Adrenal gland (tissue), 12 donors: ENCODE data around the gene P3H2. TPM values are rescaled to one million over a fixed set of nuclear protein-coding genes. Genes with fewer than 3 reads are reported as not detected.

Source experiments
- DNase-seq, 7 donors: peaks; one replicate each; pipeline ENCODE4 v3.0.0-alpha.2; 2019 to 2020
- H3K27ac ChIP-seq, 5 donors: fragments of 200-600 bp; sonication (generic) in 4 of 5; 1 replicate in 3 of 5; 2 replicates in 2 of 5; pipeline versions ENCODE4 v1.5.1 to v1.8.0; 2016 to 2020; ENCODE audit warnings: mild to moderate bottlenecking in 1 of 5
- H3K27me3 ChIP-seq: fragments of 200-600 bp; 2 replicates; pipeline ENCODE4 v1.8.0; 2021
- H3K36me3 ChIP-seq, 2 donors: fragments of 200-600 bp; replicated peaks in 1 of 2; 1 replicate in 1 of 2; 2 replicates in 1 of 2; pipeline versions ENCODE4 v1.5.1 to v1.8.0; 2018 to 2022
- H3K4me1 ChIP-seq, 2 donors: fragments of 200-600 bp; replicated peaks in 1 of 2; 1 replicate in 1 of 2; 2 replicates in 1 of 2; pipeline versions ENCODE4 v1.5.1 to v1.8.0; 2018 to 2021
- H3K4me3 ChIP-seq, 4 donors: fragments of 200-600 bp; sonication (generic) in 3 of 4; one replicate each; pipeline ENCODE4 v1.5.1; 2016 to 2018
- H3K9me3 ChIP-seq, 3 donors: fragments of 200-600 bp; sonication (generic) in 1 of 3; replicated peaks in 1 of 3; 1 replicate in 2 of 3; 2 replicates in 1 of 3; pipeline versions ENCODE4 v1.5.1 to v1.8.0; 2016 to 2021
- POLR2A ChIP-seq, 2 donors: fragments of 450-650 bp; IDR thresholded peaks; one replicate each; pipeline ENCODE4 v1.6.1; 2017; ENCODE audit warnings: antibody characterized with exemption in 2 of 2, mild to moderate bottlenecking in 2 of 2, moderate library complexity in 1 of 2
- WGBS, 4 donors: extraction: QIAGEN DNeasy Blood & Tissue Kit in 2 of 4; methylation state at CpG; one replicate each; pipeline versions ENCODE4 v1.1.5 to v1.1.7; 2013 to 2017; 5-methylcytosine and 5-hydroxymethylcytosine counted together
- intact Hi-C, 2 donors: fragments of 100-400 bp; cut with DNase I; formaldehyde crosslinking; loops; one replicate each; pipeline versions ENCODE4 v1.14.1 to v1.15.0; 2022 to 2023
- polyA plus RNA-seq, 3 donors: library from polyadenylated mRNA; stranded (reverse); fragments of 200-250 nt in 2 of 3; fragments of 350-450 nt in 1 of 3; fragmentation: Illumina TruSeq in 1 of 3; extraction: RNeasy Lipid Tissue Mini Kit (QIAGEN cat#74804) in 1 of 3; gene quantifications; one replicate each; pipeline ENCODE4 v1.2.3, GENCODE V29; 2013 to 2014
- total RNA-seq, 9 donors: library from RNA; depleted of rRNA in 4 of 9; stranded (reverse); fragments of >200 nt in 4 of 9; fragments of 120-200 nt in 1 of 9; fragmentation: NEBNext Ultra II Directional in 1 of 9; extraction: Animal tissue kit (Norgen Biotek cat#: 25700) in 1 of 9; gene quantifications; one replicate each; pipeline versions ENCODE4 v1.1.0 to v1.2.4, GENCODE V29; 2013 to 2023
- TF ChIP-seq, protein P1 (sequence below), 6 experiments: fragments of 450-650 bp in 4 of 6; fragments of 200-600 bp in 2 of 6; sonication (generic) in 1 of 6; IDR thresholded peaks; 1 replicate in 5 of 6; 2 replicates in 1 of 6; pipeline versions ENCODE4 v1.5.1 to v1.8.0; 2016 to 2021; ENCODE audit warnings: antibody characterized with exemption in 6 of 6, mild to moderate bottlenecking in 2 of 6, moderate library complexity in 1 of 6
- donor health status: healthy with polysubstance abuse.
- donor health status: Bipolar disorder and iron deficiency.
- donor health status: DM: yes; HTN: yes; CAD: no.
- donor health status: DM: no; HTN: no; CAD: no.
- donor health status: DM: no; HTN: no; CAD: no.
- donor health status: DM: yes; HTN: yes; CAD: no.

P3H2 gene
- total and polyA plus RNA-seq, 12 donors, result 22.8 to 175 (median 88.1) TPM

DNA sequence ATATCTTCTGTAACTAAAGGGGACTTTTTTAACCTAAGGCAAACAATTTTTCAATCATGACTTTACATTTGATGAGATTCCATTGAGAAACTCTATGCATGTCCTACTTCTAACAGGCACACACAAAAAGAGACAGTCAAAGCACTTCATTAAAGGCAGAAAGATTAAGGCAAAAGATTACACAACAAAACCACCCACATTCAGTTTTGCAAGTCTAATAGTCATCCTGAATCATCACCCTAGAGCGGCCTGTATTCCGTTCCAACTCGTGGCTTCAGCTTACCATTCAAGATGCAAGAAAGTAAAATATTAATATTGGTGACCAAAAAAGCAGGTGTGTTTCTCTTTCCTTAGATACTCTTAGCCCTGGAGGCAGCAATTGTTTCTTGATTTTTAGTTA, 205.9 kb downstream of the P3H2 start:
- WGBS, 4 donors, result 38 to 72% (median 51%) methylated on average over 3 of the region's 3 CpGs
- H3K36me3 ChIP-seq, result no peaks in the 10 kb centered on the region
- TF ChIP-seq, protein P1, sequence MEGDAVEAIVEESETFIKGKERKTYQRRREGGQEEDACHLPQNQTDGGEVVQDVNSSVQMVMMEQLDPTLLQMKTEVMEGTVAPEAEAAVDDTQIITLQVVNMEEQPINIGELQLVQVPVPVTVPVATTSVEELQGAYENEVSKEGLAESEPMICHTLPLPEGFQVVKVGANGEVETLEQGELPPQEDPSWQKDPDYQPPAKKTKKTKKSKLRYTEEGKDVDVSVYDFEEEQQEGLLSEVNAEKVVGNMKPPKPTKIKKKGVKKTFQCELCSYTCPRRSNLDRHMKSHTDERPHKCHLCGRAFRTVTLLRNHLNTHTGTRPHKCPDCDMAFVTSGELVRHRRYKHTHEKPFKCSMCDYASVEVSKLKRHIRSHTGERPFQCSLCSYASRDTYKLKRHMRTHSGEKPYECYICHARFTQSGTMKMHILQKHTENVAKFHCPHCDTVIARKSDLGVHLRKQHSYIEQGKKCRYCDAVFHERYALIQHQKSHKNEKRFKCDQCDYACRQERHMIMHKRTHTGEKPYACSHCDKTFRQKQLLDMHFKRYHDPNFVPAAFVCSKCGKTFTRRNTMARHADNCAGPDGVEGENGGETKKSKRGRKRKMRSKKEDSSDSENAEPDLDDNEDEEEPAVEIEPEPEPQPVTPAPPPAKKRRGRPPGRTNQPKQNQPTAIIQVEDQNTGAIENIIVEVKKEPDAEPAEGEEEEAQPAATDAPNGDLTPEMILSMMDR (IDR thresholded peaks at IDR 0.05), result no peak
- TF ChIP-seq POLR2A (IDR thresholded peaks at IDR 0.05), result no peak
- H3K9me3 ChIP-seq, result no peaks in the 10 kb centered on the region
- no peaks in the 10 kb centered on the region for H3K4me1 ChIP-seq
- intact Hi-C loops, result no loop called here
- H3K27me3 ChIP-seq, result no peaks in the 10 kb centered on the region
- H3K4me3 ChIP-seq, result no peak overlapping the region
- H3K27ac ChIP-seq, result no peak overlapping the region
- peak in 5 of 7 donors; percentile 17 to 53 (median 36) for DNase-seq

DNA sequence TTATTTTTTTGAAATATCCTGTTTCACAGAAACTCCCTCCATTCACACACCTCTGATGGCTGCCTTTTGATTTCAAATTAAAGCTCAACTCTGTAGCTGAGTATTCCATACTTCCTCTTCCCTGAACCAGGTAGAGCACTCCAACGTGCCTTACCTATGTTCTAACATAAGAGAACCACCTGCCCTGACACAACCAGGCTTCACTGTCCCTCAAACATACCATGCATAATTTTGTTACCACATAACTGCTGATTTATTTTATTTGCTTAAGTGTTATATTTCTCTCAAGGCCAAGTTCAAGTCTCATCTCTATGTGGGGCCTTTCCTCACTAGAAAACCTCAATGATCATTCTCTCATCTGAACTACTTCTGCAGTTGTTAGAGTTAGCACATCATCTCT, 209.7 kb downstream of the P3H2 start:
- no peaks in the 10 kb centered on the region for H3K4me1 ChIP-seq
- TF ChIP-seq, protein P1 (IDR thresholded peaks at IDR 0.05), result no peak
- no peak for TF ChIP-seq POLR2A (IDR thresholded peaks at IDR 0.05)
- no peak overlapping the region for H3K27ac ChIP-seq
- 60 to 81% (median 75%) methylated on average over 1 of the region's 1 CpG for WGBS, 4 donors
- intact Hi-C loops, result no loop called here
- no peaks in the 10 kb centered on the region for H3K36me3 ChIP-seq
- DNase-seq, result no peak
- no peaks in the 10 kb centered on the region for H3K9me3 ChIP-seq
- no peak overlapping the region for H3K4me3 ChIP-seq
- H3K27me3 ChIP-seq, result no peaks in the 10 kb centered on the region

DNA sequence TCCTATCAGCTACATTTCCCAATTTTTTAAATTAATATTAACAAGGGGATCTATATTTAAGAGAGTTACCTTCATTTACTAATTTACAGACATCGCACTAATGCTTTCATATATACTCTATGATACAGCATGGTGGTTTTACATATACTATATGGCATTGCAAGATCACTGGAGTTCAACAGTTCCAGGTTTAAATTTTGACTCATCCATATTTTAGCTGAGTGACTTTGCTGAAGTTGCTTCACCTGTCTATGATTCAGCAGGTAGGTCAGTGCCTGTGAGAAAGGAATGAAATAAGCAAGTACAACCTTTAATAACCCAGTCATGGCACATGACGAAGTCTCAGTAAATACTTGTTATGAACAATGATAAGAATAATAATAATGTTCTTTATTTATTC, 211.1 kb downstream of the P3H2 start:
- no peaks in the 10 kb centered on the region for H3K36me3 ChIP-seq
- intact Hi-C loops, result no loop called here
- no peaks in the 10 kb centered on the region for H3K9me3 ChIP-seq
- no peaks in the 10 kb centered on the region for H3K4me1 ChIP-seq
- H3K27ac ChIP-seq, result no peak overlapping the region
- no peaks in the 10 kb centered on the region for H3K27me3 ChIP-seq
- 86 to 96% (median 89%) methylated on average over 2 of the region's 2 CpGs for WGBS, 4 donors
- DNase-seq, result no peak
- no peak overlapping the region for H3K4me3 ChIP-seq
- TF ChIP-seq, protein P1 (IDR thresholded peaks at IDR 0.05), result no peak
- no peak for TF ChIP-seq POLR2A (IDR thresholded peaks at IDR 0.05)

DNA sequence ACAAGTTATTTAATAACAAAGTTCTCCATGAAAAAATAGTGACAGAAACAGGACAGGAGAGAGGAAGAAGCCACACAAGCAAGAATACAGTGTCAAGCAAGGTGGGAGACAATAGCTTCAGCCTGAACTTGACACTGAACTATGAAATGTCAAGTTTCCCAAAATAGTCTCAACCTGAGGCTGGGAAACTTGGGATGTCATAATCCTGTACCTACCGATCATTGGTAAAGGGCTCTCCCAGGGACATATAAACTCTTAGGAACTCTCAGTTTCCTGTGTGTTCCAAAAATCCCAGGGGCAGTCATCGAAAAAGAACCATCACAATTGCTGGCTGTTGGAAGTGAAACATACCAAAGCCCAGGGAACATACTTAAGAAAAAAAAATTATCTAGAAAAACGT, 211.6 kb downstream of the P3H2 start:
- H3K27me3 ChIP-seq, result no peaks in the 10 kb centered on the region
- H3K4me3 ChIP-seq, result no peak overlapping the region
- no peaks in the 10 kb centered on the region for H3K9me3 ChIP-seq
- H3K36me3 ChIP-seq, result no peaks in the 10 kb centered on the region
- intact Hi-C loops, result no loop called here
- H3K4me1 ChIP-seq, result no peaks in the 10 kb centered on the region
- H3K27ac ChIP-seq, result no peak overlapping the region
- no peak for TF ChIP-seq POLR2A (IDR thresholded peaks at IDR 0.05)
- TF ChIP-seq, protein P1 (IDR thresholded peaks at IDR 0.05), result no peak
- WGBS, 4 donors, result 70 to 87% (median 78%) methylated on average over 3 of the region's 3 CpGs
- no peak for DNase-seq
